Caki2 (cell line): ENCODE results near the gene ELMOD3. TPM values are rescaled to one million over a fixed set of nuclear protein-coding genes. Genes with fewer than 3 reads are reported as not detected.

Source experiments
- DNase-seq: peaks from one replicate; pipeline ENCODE4 v3.0.0-alpha.2; 2015; ENCODE audit warnings: low read depth
- in situ Hi-C: cut with HindIII; loops from 2 replicates; pipeline ENCODE4 v1.10.0; 2016; ENCODE audit warnings: low sequenced_read_pairs, low pct_unique_long_range_greater_than_20kb, mixed read lengths
- total RNA-seq: library from RNA; depleted of rRNA; stranded (reverse); fragments of >200 nt; shearing (Covaris generic); gene quantifications from 2 replicates; pipeline ENCODE4 v1.2.3, GENCODE V29; 2014; ENCODE audit warnings: low replicate concordance

The ELMOD3 gene
- total RNA-seq, 1 experiment from 2014 or later: 21.3 TPM

- in situ Hi-C loops: no loop called here
- no peak for DNase-seq
Observed at GRCh38 chr2:85394976-85395375, 40.4 kb downstream of the ELMOD3 start.

DNA sequence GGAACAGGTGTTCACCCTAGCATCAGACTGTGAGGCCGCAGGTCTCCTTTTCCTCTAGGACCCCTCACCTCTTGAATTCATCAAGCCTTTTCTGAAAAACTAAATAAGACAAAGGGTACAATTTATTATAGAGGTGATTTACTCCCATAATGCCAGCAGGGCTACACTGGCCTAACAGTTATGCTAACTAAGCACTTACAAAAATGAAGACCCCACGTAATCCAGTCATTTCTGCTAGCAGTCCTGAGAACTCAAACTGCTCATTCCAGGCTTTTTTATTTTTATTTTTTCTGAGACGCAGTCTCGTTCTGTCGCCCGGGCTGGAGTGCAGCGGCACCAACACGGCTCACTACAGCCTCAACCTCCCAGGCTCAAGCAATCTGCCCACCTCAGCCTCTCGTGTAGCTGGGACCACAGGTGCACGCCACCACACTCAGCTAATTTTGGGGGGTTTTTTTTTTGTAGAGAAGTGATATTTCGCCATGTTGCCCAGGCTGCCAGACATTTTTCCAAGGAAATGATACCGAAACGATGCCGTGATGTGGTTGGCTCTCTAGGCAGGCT, 41.4 kb downstream of the ELMOD3 start:
- in situ Hi-C loops: no loop called here
- no peak for DNase-seq

DNA sequence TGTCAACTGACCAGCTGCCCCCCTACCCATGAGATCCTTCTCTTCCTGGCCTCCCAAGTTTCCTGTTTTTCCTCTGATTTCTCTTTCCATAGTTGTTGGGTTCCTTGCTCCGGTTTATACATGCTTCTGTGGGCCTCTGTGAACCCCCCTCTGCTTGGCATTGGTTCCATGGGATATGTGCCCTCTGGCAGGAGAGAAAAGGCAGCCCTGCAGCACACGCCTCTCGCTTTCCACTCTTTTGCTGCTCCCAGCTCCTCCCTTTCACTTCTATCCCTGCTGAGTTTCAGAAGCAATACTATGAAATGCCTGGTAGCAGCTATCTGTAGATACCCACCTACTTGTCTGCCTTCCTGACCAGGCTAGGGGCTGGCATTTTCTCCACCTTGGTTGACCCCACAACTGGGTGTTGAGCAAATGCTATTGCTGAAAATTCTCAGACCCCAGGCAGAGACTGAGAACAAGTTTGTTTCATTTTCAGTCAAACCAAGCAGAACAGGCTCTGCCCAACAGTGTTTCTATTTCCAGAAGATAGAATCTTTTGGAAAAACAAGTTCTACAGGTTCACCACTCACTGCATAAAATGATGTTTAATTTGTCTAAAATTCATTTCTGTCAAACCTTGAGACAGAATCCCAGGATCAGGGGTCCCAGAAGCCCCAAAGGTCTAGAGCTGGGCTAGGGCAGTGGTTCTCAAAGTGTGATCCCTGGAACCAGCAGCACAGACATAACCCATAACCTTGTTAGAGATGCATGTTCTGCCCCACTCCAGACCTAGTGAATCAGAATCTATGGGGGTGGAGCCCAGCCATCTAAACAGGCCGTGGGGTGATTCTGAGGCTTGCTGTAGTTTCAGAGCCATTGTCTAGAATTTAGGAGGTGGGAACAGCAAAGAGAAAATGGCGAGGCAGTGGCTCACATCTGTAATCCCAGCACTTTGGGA, 42.2 kb downstream of the ELMOD3 start:
- in situ Hi-C loops: no loop called here

GRCh38 chr2:85397925-85398331, 43.4 kb downstream of the ELMOD3 start:
- in situ Hi-C loops: no loop called here
- no peak for DNase-seq

More for the DNA sequence above, 42.2 kb downstream of the ELMOD3 start:
- DNase-seq: no peak

GRCh38 chr2:85398426-85399182, 44.0 kb downstream of the ELMOD3 start:
- DNase-seq: no peak
- in situ Hi-C loops: no loop called here

DNA sequence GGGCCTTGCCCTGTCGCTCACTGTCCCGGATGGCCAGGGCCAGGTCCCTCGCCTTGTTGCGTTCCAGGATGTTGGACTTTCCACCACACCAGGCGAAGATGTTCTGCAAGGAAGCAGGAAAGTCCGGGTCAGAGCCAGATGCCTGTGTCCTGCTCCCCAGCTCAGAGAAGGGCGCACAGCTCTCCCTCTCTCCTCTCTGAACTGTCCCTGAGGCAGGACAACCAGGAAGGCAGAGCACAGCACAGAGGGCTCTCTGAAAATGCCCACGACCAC, 44.5 kb downstream of the ELMOD3 start:
- in situ Hi-C loops: no loop called here
- no peak for DNase-seq

GRCh38 chr2:85400023-85400422, 45.5 kb downstream of the ELMOD3 start:
- DNase-seq: no peak
- in situ Hi-C loops: no loop called here

DNA sequence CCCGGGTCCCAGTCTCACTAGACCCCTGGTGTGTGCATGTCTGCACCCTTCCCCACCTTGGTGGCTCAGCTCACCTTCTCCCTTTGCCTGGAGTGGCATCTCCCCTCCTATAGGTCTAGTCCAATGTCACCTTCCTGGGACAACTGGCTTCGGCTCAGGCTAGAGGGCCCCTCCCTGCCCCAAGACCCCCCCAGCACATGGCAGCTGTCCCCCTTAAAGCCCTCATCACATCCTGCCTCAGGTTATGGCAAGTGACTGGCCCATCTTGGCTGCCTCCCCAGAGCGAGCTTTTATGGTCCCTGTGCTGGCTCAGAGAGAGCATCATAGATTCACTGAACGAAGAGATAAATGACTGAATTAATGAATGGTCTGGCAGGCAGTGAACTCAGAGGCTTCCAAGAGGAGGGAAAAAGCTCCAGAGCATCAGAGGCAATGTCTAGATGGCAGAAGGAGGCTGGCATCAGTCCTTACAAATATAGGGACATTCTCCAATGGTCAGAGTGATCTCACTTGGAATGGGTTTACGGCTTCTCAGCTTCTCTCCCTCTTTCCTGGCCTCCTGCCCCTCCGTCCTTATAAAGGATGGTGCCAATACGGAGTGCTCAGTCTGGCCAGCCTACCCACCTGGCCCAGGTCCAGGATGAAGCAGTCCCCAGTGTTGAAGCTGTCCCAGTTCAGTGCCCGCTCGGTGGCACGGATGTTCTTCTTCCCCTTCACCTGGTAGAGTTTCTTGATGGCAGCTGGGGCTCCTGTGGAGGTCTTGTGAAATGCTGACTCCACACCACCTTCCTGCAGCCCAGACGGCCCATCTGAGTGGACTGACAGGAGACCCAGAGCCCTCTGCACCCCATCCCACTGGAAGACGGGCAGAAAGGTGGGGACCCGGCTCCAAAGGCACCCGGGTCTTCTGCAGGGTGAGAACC, 46.2 kb downstream of the ELMOD3 start:
- in situ Hi-C loops: no loop called here

DNA sequence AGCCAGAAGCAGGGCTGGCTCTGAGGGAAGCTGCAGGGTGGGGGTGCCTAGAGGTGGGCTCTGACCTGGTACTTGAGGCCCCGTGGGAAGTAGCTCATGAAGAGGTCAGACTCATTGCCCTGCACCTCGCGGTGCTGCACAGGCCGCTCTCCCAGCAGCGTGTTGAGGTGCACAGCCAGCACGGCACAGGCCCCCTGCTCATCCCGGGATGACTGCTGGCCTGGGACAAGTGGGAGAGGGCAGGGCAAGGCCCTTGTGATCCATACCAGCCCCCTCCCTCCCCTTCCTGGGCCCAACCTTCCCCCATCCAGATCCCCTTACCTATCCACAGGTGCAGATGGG, 46.9 kb downstream of the ELMOD3 start:
- in situ Hi-C loops: no loop called here
- no peak for DNase-seq

More for the DNA sequence above, 46.2 kb downstream of the ELMOD3 start:
- DNase-seq: no peak

DNA sequence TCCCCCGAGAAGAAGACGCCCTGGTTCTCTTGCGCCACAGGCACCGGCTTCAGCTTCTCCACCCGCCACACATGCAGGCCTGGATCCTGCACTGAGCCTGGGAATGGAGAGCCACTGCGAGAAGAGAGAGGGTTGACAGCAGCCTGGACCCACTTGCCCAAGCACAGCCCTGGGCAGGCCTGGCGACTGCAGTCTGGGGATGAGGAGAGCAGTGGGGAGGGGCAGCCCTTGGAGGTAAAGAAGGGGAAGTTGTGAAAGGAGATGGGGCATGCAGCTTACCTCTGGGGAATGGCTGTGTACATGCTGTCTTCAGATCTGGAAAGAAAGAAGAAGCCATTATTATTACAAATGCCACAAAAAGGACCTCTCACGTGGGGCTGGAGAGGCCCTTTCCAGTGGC, 47.3 kb downstream of the ELMOD3 start:
- DNase-seq: no peak
- in situ Hi-C loops: no loop called here

DNA sequence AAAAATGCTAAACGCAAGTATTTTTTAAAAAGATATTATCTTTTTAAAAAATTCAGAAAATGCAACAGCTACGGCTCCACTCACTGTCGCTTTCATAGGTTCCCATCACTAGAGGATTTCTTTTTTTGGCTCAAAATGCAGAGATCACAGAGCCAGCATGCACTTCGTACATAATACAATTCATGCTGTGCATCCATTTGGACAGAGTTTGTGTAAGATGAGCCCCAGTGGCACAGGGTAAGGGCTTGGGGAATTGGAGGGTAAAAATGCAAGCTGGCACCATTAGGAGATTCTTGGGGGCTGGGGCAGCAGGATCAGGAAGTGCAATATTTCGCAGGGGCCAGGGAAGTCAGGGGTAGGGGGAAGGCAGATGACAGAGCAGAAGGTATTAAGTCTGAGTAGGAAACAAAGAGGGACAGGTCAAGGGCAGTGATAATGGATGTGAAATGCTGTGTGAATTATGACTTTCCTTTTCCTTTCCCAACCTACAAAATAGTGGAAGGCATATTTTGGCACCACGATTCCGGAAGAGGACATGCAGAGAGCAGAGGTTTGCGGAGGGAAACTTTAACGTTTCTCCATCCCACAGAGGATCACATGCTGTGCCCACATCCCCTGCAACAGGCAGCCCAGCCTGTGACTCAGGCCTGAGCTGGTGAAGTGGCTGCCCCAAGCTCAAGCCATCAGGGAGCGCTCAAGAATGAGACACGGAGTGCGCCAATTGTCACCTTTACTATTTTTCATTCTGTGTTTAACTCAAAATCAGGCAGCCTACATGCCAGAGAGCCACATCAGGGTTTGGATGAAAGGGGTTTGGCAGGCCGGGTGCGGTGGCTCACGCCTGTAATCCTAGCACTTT, 50.9 kb downstream of the ELMOD3 start:
- in situ Hi-C loops: no loop called here
- DNase-seq: peak; percentile 61

GRCh38 chr2:85409845-85410583, 55.4 kb downstream of the ELMOD3 start, which contains the start of gene CAPG:
CAPG (minus strand) TSS chr2:85410366; CDS start chr2:85402145, 8,221 bp downstream.
- DNase-seq: peak; percentile 69

DNA sequence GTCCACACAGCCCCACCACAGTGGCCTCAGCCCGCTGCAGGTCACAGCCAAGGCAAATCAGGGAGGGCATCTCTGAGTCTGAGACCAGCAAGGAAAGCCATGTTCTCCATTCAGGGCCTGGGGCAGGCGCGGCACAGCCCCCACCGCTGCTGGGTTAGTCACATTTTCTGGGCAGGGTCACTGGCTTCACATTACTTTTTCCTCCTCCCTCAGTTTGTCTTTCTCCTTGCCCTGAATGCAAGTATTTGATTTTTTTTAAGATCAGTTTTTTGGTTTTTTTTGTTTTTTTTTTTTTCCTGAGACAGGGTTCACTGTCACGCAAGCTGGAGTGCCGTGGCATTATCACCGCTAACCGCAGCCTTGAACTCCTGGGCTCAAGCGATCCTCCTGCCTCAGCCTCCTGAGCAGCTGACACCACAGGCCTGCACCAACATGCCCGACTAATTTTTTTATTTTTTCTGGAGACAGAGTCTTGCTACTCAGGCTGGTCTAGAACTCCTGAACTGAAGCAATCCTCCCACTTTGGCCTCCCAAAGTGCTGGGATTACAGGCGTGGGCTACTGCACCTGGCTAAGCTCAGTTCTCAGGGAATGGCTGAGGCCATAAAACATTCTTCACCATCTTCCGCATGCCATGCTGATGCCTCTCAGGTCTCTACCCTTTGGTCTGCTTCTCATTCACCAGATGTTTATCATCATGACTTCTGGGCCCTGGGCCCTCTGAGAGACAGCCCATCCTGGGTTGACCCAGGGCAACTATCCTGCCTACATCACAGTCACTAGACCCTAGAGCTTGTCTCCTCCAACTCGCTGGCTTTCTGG, 56.2 kb downstream of the ELMOD3 start:
- in situ Hi-C loops: no loop called here
- DNase-seq: peak; percentile 68

More at GRCh38 chr2:85409845-85410583, 55.4 kb downstream of the ELMOD3 start, which contains the start of gene CAPG:
- in situ Hi-C loops: no loop called here

GRCh38 chr2:85411405-85411748, 56.8 kb downstream of the ELMOD3 start:
- in situ Hi-C loops: no loop called here
- DNase-seq: no peak

DNA sequence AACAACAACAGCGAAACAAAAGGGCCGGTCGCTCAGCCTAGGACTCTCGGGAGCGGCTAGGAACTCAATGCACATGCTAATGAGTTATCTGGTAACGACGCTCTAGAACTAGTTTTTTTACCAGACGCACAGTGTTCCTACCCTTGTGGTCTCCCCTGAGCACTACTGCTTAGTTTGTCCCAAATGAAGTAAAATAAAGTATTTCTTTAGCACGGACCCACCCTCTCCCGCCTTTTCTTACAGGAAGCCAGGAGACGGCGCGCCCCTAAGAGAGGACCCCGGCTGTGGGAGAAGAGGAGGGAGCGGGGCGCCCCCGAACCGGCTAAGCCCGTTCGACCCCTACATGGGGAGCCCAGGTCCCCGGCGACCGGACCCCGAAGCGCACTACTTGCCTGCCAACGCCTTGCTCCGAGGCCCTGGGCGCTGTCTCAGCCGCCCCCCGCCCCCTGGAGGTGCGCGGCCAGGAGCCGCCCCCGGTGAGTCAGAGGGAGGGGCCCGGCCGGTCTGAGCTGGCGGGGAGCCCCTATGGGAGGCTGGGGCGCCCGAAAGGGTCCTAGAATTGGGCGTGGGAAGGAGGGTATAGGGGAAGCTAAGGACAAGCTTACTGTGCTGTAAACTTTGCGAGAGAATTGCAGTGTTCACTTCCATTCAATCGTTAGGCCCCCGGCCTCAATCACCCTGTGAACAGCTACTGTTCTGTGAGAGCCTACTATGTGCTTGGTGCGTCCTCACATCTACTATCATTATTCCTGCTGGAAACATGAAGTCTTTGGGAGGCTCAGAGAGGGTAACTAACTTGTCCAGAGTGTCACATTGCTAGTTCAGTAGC, 59.2 kb downstream of the ELMOD3 start:
- in situ Hi-C loops: no loop called here
- DNase-seq: peak; percentile 61
